ENCODE results near the gene NTN1.

GRCh38 chr17:9110501-9110900 is 89.2 kb downstream of the NTN1 start:
- no peak for TF ChIP-seq EZH2 (IDR thresholded peaks at IDR 0.05)
- TF ChIP-seq POLR2AphosphoS5 (IDR thresholded peaks at IDR 0.05; ENCODE audit: borderline replicate concordance, low read depth, low read length) = no peak
- no peak for TF ChIP-seq FOXP2 (optimal IDR thresholded peaks at IDR 0.05; ENCODE audit: control extremely low read depth, extremely low read length, insufficient read depth)
